Suppressor macrophage treated with lipopolysaccharide for 4 hours (primary cell): ENCODE data around the gene FBXL17.

ENCODE experiments used
- DNase-seq: peaks from one replicate; pipeline ENCODE4 v3.0.0-alpha.2; 2020

Gene FBXL17

DNA sequence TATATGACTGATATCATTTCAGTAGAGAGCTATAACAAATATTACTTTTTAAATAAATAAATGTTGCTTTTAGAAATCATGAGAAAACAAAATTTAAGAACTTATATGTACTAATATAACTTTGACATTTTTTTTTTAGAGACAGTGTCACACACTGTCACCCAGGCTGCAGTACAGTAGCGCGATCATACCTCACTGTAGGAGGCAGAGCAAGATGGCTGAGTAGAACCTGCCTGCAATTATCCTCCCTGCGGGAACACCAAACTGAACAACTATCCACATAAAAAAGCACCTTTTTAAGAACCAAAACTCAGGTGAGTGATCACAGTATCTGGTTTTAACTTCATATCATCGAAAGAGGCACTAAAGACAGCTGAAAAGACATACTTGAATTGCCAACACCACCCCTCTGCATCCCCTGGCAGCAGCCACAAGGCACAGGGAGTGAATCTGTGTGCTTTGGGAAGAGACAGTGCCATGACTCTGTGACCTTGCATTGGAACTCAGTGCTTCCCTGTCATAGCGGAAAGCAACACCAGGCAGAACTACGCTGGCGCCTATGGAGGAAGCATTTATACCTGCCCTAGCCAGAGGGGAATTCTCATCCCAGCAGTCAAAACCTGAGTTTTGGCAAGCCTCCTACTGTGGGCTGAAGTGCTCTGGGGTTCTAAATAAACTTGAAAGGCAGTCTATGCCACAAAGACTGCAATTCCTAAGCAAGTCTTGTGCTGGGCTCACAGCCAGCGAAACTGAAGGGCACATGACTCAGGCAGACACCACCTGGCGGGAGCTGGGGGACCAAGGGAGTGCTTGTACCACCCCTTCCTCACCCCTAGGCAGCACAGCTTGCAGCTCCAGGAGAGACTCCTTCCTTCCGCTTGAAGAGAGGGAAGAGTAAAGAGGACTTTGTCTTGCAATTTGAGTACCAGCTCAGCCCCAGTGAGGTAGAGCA, 142.7 kb downstream of the FBXL17 start:
- no peak for DNase-seq

DNA sequence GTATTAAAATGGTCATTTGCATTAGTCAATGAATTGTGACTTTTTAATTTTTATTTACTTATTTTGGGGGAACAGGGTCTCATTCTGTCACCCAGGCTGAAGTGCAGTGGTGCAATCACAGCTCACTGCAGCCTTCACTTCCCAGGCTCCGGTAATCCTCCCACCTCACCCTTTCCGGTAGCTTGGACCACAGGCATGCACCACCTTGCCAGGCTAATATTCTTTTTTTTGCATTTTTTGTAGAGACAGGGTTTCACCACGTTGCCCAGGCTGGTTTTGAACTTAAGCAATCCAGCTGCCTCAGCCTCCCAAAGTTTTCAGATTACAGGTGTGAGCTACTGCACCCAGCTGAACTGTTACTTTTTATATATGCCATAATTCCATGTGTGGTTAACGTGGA, 143.4 kb downstream of the FBXL17 start:
- DNase-seq, result no peak

DNA sequence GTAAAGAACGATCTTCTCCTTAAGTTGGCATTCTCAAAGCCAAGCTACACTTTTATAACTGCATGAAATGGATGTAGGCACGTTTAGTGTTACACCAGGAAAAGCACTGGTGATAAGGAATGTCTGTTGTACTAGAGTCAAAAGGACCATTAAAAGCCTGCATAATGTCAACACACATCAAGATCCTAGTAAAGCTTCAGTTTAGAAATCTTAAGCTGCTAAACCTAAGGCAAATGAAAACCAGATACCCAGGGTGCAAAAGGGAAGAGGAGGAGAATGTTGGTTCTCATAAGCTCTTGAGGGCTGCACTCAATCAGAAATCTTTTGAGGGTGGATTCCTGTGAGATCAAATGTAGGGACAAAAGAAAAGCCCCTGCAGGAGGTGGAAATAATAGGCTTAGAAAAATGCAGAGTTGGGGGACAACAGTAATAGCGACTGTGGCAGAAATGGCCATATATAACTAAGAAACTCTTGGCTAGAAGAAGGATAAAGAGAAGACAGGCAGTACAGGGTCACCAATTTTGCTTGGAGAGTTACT, 148.2 kb downstream of the FBXL17 start:
- no peak for DNase-seq

DNA sequence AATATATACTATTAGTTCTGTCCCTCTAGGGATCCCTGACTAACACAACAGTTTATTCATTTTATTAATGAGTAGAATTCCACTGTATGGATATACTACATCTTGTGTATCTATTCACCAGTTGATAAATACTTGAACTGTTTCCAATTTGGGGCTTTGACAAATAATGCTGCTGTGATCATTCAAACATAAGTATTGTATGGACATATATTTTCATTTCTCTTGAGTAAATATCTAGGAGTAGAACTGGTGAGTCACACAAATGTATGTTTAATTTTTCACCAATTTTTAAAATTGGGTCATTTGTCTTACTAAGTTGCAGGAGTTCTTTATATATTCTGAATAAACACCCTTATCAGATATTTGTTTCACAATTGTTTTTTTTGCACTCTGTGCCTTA, 149.1 kb downstream of the FBXL17 start:
- no peak for DNase-seq

DNA sequence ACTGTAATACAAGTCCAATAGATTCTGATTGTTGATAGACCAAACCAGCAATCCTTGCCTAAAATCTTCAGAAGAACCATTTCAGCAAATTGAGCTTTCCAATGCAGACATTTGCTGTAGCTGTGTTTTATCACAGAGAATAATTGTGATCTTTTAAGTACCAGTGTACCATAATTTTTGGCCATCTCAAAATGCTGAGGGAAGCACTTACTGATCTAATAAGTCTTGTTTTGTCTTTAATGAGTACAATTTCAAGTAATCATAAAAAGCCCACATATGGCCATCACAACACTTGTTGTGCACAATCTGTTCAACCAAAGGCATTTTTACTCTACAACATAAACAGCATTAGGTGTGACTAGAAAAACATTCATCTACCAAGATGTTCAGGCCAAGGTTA, 159.9 kb downstream of the FBXL17 start:
- no peak for DNase-seq

DNA sequence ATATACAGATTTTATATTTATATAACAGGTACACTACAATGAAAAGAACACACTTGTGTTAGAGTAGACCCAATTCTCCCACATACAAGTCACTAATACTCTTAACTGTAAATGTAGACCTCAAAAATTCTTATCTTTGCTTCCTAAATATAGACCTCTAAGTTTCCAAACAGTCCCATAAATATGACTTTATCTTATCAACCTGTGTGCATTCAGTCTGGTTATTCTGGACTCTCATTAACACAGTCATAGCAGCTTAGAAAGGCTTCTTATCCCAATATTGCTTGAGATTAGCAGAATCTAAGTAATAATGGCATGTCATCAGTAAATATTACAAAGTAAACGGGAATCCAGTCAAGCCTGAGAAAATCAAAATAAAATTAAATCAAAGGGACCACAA, 161.1 kb downstream of the FBXL17 start:
- DNase-seq, result no peak

DNA sequence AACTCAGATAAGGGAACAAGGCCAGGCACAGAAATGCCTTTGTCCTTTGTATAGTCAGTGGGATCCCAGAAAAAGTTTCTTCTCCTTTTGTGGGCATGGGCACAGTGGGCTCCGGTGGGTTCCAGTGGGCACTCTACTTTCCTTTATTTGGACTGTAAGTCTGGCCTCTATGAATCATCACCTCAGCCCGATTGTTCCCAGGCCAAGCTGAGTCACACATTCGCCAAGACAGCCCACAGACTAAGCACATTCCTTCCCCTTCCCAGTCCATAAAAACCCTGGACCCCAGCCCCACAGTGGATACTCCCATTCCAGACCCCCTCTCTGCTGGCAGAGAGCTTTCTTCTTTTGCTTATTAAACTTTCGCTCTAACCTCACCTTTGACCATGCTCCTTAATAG, 165.0 kb downstream of the FBXL17 start:
- no peak for DNase-seq

DNA sequence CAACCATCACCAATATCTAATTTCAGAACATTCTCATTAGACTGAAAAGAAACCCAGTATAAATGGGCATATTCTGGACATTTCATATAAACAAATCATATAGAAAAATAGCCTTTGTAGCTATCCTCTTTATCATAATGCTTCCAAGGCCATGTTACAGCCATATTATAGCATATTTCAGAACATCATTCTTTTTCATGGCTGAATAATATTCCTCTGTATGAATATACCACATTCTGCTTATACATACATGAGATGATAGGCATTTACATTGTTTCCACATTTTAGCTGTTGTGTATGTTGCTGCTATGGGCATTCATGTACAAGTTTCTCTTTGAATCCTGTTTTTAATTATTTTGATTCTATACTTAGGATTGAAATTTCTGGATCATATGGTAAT, 167.0 kb downstream of the FBXL17 start:
- DNase-seq, result no peak

DNA sequence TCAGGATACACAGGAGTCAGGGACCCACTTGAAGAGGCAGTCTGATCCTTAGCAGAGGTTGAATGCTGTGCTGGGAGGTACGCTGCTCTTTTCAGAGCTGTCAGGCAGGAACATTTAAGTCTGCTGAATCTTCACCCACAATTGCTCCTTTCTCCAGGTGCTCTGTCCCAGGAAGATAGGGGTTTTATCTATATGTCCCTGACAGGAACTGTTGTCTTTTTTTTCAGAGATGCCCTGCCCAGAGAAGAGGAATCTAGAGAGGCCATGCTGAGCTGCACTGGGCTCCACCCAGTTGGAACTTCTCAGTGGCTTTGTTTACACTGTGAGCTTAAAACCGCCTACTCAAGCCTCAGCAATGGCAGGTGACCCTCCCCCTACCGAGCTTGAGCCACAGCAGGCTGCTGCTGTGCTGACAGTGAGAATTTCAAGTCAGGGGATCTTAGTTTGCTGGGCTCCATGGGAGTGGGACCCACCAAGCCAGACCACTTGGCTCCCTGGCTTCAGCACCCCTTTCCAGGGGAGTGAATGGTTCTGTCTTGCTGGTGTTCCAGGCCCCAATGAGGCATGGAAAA, 169.0 kb downstream of the FBXL17 start:
- DNase-seq, result no peak

DNA sequence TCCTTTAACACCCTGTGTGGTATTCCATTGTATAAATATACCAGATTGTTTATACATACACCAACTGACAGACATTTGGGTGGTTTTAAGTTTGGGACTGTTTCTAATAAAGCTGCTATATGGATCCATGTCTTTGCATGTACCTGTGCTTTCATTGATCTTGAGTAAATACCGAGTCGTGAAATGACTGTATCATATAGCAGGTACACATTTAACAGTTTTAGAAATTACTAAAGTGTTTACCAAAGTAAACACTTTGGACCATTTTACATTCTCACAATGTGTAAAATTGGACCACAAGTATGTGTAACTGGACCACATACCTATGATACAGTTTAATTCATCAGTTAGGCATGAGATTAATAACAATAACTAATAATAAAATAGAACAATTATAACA, 175.2 kb downstream of the FBXL17 start:
- DNase-seq, result no peak

DNA sequence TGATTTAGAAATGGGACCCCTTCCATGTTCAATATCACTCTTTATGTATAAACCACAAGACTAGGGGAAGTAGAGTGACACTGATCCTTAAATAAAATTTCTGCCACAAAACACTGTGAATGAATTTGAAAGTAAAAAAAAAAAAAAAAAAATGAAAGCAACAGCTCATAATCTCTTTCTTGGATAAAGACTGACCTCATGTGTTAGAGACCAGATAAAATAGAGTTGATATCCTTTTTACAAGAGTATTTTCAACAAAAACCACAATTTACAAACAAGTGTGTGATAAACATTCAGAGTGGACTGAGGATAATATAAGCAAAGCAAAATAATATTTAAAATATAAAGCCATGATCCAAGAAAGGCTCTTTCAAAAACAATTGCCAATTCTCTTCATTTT, 180.2 kb downstream of the FBXL17 start:
- DNase-seq, result no peak

DNA sequence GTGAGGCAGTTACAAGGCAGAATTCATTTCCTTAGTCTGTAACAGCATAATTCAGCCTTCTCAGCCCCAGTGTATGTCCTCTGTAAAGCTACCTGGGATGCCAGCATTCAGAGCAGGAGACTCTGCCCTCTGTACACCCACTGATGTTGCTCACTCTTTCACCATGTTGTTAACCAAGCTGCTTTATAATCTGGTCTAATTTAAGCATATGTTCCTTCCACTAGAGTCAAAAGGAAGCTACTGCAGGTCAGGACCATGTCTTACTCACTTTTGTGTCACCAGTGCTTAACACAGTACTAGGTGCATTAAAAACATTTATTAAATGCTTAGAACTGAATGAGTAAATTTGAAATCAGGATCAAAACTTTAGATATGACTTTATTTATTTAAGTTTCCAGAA, 185.6 kb downstream of the FBXL17 start:
- DNase-seq, result no peak

DNA sequence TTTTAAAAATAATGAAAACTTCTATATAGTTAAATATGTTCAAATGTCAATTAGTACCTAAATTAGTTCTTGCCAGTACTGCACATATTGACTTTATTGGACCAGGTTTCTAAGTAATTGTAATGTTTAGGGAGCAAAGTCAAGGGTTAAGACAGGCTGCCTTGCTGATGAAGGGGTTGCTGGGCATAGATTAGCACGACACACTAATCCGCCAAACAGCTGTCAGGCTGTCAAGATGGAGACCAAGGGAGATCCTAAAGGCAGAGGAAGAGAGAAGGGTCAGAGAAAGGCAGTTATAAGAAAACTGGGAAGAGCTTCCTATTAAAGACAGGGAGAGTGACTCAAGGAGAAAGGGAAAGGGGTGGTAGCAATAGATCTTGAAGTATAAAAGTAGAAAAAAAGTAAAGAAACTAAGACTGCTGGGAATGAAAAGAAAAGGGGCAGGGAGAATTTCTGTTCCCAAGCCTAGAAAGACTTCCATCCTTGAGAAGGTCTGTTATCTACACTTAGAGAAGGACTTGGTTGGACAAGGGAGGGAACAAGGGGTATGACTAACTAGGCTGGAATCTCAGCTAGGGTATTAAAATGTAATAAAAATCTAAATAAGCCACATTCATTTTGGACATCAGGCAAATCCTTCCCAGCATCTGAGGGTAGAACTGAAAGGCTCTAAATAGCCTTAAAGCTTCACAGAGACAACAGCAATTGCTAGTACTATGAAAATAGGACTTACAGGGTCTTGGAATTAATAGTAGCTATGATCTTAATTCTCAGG, 188.7 kb downstream of the FBXL17 start:
- DNase-seq, result no peak

DNA sequence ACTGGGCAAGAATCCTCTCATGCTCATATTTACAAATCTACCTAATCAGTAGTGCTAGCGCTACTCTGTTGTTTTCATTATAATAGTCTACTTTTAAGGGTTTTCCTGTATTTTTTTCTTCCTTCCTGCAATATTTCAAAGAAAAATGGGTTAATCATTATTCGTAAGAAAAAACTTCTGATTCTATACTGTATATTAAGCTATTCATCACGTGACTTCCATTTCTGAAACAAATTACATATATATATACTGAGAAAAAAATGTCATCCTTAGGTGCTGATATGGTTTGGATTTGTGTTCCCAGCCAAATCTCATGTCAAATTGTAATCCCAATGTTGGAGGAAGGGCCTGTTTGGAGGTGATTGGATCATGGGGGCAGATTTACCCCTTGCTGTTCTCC, 197.0 kb downstream of the FBXL17 start:
- no peak for DNase-seq

DNA sequence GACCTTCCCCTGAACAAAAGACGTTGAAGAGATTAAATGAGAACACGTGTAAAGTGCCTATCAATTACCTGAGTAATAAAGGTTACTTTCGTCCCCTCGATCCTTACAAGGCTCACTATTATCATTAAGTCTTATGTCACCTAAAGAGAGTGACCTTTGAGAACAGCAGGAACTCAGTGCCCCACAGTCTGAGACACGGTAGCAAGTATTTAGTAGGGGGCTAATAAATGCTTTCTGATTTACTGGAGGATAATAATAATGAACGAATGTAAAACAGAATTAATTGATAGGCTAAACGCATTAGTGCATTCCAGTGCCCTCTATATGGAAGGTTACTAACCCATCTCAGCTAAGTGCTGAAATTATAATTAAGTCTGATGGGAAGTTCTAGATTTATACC, 199.9 kb downstream of the FBXL17 start:
- DNase-seq, result no peak

DNA sequence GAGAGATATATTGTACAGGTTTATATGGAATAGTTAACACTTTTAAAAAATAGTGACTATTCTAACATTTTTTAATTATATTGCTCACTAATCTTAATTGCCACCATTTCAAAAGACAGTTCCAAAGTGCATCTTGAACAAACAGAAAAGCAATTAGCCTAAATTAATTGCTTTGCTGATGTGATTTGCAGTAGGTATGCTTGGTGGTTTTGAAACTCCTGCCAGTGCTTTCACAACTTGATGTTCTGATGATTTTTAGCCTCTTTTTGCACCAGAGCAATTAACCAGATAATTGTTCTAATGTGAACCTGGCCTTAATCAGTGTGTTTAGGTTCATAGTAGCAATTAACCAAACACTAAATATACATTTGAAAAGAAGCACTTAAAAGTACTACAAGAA, 207.6 kb downstream of the FBXL17 start:
- DNase-seq, result no peak

DNA sequence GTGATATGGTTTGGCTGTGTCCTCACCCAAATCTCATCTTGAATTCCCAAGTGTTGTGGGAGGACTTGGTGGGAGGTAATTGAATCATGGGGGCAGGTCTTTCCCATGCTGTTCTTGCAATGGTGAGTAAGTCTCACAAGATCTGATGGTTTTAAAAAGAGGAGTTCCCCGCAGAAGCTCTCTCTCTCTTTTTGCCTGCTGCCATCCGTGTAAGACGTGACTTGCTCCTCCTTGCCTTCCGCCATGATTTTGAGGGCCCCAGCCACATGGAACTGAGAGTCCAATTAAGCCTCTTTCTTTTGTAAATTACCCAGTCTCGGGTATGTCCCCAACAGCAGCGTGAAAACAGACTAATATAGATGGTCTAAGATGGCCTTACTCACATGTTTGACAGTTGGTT, 210.1 kb downstream of the FBXL17 start:
- no peak for DNase-seq

DNA sequence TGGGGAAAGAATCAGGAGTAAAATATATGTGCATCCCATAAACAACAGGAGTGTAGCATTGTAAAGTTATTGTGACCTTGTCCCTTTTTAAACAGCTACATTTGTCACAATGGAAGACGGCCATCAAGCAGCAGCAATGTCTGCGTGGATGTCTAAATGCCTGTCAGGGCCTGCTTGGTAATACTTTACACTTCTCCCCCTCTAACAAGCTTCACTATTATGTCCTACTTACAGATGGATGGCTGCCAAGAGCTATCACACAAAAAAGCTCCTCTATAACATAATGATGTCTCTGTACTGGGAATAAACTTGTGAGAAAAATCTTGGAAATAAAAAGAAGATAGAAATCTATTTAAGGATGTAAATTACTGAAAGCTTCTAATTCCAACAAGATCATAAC, 213.0 kb downstream of the FBXL17 start:
- no peak for DNase-seq

DNA sequence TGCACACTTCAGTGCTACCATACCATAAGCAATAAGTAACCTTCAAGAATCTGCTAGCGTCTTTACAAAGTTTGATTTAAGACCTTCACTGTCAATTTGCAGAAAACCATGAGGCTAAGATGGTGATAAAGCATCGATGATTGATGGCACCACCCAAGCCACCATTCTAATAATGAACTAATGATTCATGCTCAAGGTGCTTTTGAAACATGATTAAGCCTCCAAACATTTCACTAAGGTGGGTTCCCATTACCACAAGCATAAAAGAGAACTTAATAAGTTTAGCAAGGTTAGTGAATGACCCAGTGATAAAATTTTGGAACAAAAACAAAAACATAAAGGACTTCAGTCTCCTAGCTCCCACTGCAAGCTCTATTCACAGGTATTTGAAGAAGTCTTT, 214.7 kb downstream of the FBXL17 start:
- no peak for DNase-seq

DNA sequence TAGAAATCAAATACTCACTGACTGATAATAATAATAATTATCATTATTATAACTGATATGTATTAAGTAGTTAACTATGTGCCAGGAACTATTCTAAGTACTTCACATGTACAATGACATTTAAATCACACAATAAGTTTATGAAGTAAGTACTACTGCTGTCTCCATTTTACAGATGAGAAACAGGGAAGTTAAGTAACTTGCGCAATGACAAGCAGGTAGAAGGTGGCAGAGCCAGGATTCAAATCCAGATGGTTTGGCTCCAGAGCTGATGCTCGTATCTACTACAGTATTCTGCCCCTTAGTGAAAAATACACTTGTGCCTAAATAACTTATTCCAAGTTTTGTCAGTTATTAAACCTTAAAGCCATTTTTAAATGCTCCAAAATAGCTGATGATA, 217.3 kb downstream of the FBXL17 start:
- DNase-seq, result no peak

DNA sequence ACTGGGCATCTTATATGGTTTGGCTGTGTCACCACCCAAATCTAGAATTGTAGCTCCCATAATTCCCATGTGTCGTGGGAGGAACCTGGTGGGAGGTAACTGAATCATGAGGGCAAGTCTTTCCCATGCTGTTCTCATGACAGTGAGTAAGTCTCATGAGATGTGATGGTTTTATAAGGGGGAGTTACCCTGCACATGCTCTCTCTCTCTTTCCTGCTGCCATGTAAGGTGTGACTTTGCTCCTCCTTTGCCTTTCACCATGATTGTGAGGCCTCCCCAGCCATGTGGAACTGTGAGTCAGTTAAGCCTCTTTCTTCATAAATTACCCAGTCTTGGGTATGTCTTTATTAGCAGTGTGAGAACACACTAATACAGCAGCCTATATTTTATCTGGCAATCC, 229.0 kb downstream of the FBXL17 start:
- peak; percentile 1 for DNase-seq

DNA sequence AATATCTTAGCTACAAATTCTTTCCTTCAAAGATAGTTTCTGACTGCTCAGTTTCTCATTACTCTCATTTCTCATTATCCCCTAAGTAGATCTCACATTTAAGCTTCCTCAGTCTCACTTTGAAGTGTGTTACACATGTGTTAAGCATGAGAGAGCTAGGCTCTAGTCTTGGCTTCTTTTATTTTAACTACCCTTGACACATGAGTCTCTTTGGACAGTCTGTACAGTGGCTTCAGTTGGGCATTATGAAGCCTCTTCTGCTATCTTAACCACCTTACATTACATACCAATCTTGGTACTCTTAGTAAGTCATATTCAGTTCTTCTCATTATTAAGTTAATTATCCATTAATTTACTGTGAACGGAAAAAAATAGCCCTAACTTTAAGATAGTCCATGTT, 232.5 kb downstream of the FBXL17 start:
- DNase-seq, result no peak

DNA sequence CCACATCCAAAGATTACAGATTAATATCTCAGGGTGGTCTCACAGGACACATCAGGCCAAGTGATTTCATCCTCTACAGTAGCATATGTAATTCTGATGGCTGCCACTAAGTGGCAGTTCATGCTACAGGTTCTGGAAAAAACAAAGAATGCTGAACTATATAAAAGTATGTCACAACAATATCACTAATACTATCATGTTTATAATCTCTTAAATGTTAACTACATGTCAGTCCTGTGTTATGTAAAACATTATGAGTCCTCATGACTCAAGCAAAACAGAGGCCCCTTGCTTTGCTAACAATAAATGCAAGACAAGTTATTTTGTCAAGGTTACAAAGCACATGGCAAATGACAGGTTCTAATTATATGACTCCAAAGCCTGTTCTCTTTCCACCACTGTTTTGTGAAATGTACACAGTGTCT, 233.2 kb downstream of the FBXL17 start:
- no peak for DNase-seq

DNA sequence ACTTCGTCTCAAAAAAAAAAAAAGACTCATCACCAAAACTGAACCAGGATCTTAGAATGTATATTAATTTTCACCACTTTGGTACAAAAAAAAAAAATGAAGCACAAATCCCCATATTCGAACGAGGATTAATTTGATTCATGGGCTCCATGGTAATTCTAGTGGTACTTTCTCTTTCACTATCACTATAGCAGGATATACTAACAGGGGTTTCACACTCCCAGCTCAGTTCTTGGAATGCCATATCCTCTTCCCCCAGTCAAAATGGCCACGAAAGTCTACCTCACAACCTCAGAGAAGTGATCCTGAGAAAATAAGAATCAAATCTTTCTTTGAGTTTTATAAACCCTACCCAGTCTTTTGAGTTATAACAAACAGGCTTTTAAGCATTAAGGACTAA, 235.7 kb downstream of the FBXL17 start:
- DNase-seq, result peak; percentile 16
